GM12801 (cell line): Measurements from ENCODE around the gene CREB5.

ENCODE experiments used
- CTCF ChIP-seq: IDR thresholded peaks from one replicate; pipeline ENCODE4 v1.5.1; 2011; ENCODE audit warnings: control low read depth; ENCODE audit not compliant: insufficient read length; ENCODE audit errors: extremely low read depth

The CREB5 gene

GRCh38 chr7:28427236-28427635 is 14.9 kb downstream of the CREB5 start:
- TF ChIP-seq CTCF, result no peak

GRCh38 chr7:28430616-28431015 is 18.3 kb downstream of the CREB5 start:
- TF ChIP-seq CTCF, result no peak

GRCh38 chr7:28432105-28432504 is 19.8 kb downstream of the CREB5 start:
- TF ChIP-seq CTCF, result no peak

GRCh38 chr7:28433039-28433438 is 20.7 kb downstream of the CREB5 start:
- TF ChIP-seq CTCF, result no peak

GRCh38 chr7:28433699-28434219 is 21.4 kb downstream of the CREB5 start:
- TF ChIP-seq CTCF, result no peak

- TF ChIP-seq CTCF, result no peak
Observed at GRCh38 chr7:28434510-28434909, 22.2 kb downstream of the CREB5 start.

GRCh38 chr7:28435152-28435551 is 22.8 kb downstream of the CREB5 start:
- TF ChIP-seq CTCF, result no peak
